Measurements from ENCODE around the gene TOMM40. TPM values are rescaled to one million over a fixed set of nuclear protein-coding genes. Genes with fewer than 3 reads are reported as not detected.

The TOMM40 gene
- total and polyA plus RNA-seq, 2 of the 13 experiments (the other 11 are each of a cell fraction or from before 2014, with no cell fraction given) = 72.0 to 110 TPM

GRCh38 chr19:44890366-44891015 is 563 bp upstream of the TOMM40 start (continued):
- TF ChIP-seq ZBTB20 (CRISPR knock-in tag; IDR thresholded peaks at IDR 0.05; ENCODE audit: borderline replicate concordance, low read depth) = no peak
- no peak for TF ChIP-seq HIC2 (CRISPR knock-in tag; IDR thresholded peaks at IDR 0.05; ENCODE audit: low read depth)
- 0 out of 2 replicates have a peak, but pooled peaks have one; percentile 18 for TF ChIP-seq ETV6 (CRISPR knock-in tag; conservative IDR thresholded peaks at IDR 0.05)
- peak; percentile 94 for TF ChIP-seq ZNF143 (CRISPR knock-in tag; IDR thresholded peaks at IDR 0.05)
- peak; percentile 57 for TF ChIP-seq SUZ12 (IDR thresholded peaks at IDR 0.05; ENCODE audit: low read depth, low read length)
- TF ChIP-seq ZNF253 (CRISPR knock-in tag; IDR thresholded peaks at IDR 0.05; ENCODE audit: borderline replicate concordance) = no peak
- TF ChIP-seq GATAD1 (CRISPR knock-in tag; IDR thresholded peaks at IDR 0.05) = peak; percentile 92
- no peak for TF ChIP-seq TMF1 (CRISPR knock-in tag; IDR thresholded peaks at IDR 0.05; ENCODE audit: low read depth)
- TF ChIP-seq ZHX2 (IDR thresholded peaks at IDR 0.05; ENCODE audit: low read depth) = peak; percentile 51; the same call in 1 of the 2 replicates
- no peak for TF ChIP-seq ZHX2 (CRISPR knock-in tag; IDR thresholded peaks at IDR 0.05; ENCODE audit: borderline replicate concordance)
- TF ChIP-seq HMGXB4 (CRISPR knock-in tag; IDR thresholded peaks at IDR 0.05; ENCODE audit: borderline replicate concordance in 1 of 2, low read depth in 1 of 2) = peak in 1 of 2 experiments; percentile 6; a peak in 1 of 4 replicates
- peak; percentile 90; the same call in 1 of the 2 replicates for TF ChIP-seq STAT6 (CRISPR knock-in tag; IDR thresholded peaks at IDR 0.05; ENCODE audit: borderline replicate concordance)

Data from HepG2 (cell line).